K562 (cell line): ENCODE data around the gene DSG2. TPM values are rescaled to one million over a fixed set of nuclear protein-coding genes. Genes with fewer than 3 reads are reported as not detected.

Experiments
- ARID1B ChIP-seq: fragments of 450-650 bp; IDR thresholded peaks from 2 replicates; pipeline ENCODE4 v1.6.1; 2016; ENCODE audit warnings: antibody characterized with exemption, mild to moderate bottlenecking, inconsistent platforms
- ASH1L ChIP-seq: fragments of 450-650 bp; IDR thresholded peaks from 2 replicates; pipeline ENCODE4 v1.6.1; 2018; ENCODE audit warnings: borderline replicate concordance, mild to moderate bottlenecking, low read depth; ENCODE audit not compliant: partially characterized antibody
- CEBPG ChIP-seq, 3 experiments: fragments of 200-800 bp in 1 of 3; sonication (Bioruptor generic) in 1 of 3; sonication (generic) in 1 of 3; formaldehyde crosslinking in 1 of 3; IDR thresholded peaks in 2 of 3; conservative IDR thresholded peaks in 1 of 3; 2 replicates each; pipeline versions ENCODE4 v1.6.1 to v1.8.0; 2016 to 2022; ENCODE audit warnings: missing compliant biosample characterization in 2 of 3, missing genetic modification characterization in 2 of 3, mild to moderate bottlenecking in 1 of 3, missing genetic modification reagents in 1 of 3
- CHD1 ChIP-seq: fragments of 200-600 bp; sonication (generic); IDR thresholded peaks from one replicate; pipeline ENCODE4 v1.6.1; 2012; ENCODE audit warnings: mild to moderate bottlenecking, moderate library complexity, low read length, inconsistent platforms
- ELF1 ChIP-seq: fragments of 200-800 bp; sonication (Bioruptor generic); IDR thresholded peaks from 2 replicates; pipeline ENCODE4 v1.6.1; 2016; ENCODE audit warnings: missing genetic modification characterization, missing compliant biosample characterization
- EP400 ChIP-seq: fragments of 450-650 bp; IDR thresholded peaks from 2 replicates; pipeline ENCODE4 v1.6.1; 2017; ENCODE audit warnings: antibody characterized with exemption, mild to moderate bottlenecking, moderate library complexity
- HNRNPUL1 ChIP-seq: fragments of 200-400 bp; formaldehyde crosslinking; IDR thresholded peaks from 2 replicates; pipeline ENCODE4 v1.6.1; 2017; ENCODE audit warnings: low read length
- NFIC ChIP-seq: fragments of 450-650 bp; IDR thresholded peaks from 2 replicates; pipeline ENCODE4 v1.6.1; 2017; ENCODE audit warnings: mild to moderate bottlenecking, inconsistent platforms
- ZBTB1 ChIP-seq: sonication (generic); formaldehyde crosslinking; IDR thresholded peaks from 2 replicates; pipeline ENCODE4 v1.8.1; 2023; ENCODE audit warnings: missing genetic modification reagents, low read depth, mild to moderate bottlenecking, borderline replicate concordance
- ZBTB40 ChIP-seq, 2 experiments: fragments of 450-650 bp in 1 of 2; sonication (generic) in 1 of 2; formaldehyde crosslinking in 1 of 2; IDR thresholded peaks; 2 replicates each; pipeline versions ENCODE4 v1.7.1 to v1.9.0; 2016 to 2022; ENCODE audit warnings: inconsistent platforms in 1 of 2, mild to moderate bottlenecking in 1 of 2, missing genetic modification reagents in 1 of 2
- polyA plus RNA-seq, 8 experiments: library from polyadenylated mRNA; depleted of rRNA in 4 of 8; stranded (reverse) in 5 of 8; unstranded in 3 of 8; fragments of >200 nt; fragmentation: Nextera tagmentation in 2 of 8; fragmentation: Illumina TruSeq in 1 of 8; extraction: Ambion mirVana in 2 of 8; extraction: Trizol in 1 of 8; gene quantifications; 2 replicates each; pipeline versions ENCODE4 v1.2.1 to v1.2.3, GENCODE V29; 2011 to 2014; ENCODE audit warnings: inconsistent platforms in 1 of 8, missing spikeins in 1 of 8
- total RNA-seq, 7 experiments: library from RNA; depleted of rRNA in 6 of 7; stranded (reverse); fragments of >200 nt in 6 of 7; fragmentation: Illumina TruSeq in 2 of 7; extraction: Trizol in 2 of 7; gene quantifications; 2 replicates each; pipeline versions ENCODE4 v1.2.1 to v1.2.3, GENCODE V29; 2011 to 2021; ENCODE audit warnings: low replicate concordance in 1 of 7
- TF ChIP-seq, protein P1 (sequence below): sonication (generic); formaldehyde crosslinking; IDR thresholded peaks from 2 replicates; pipeline ENCODE4 v1.8.0; 2022; ENCODE audit warnings: mild to moderate bottlenecking, missing genetic modification reagents

DSG2 gene
- total and polyA plus RNA-seq, 9 of the 15 experiments (the other 6 are each of a cell fraction or from before 2014, with no cell fraction given): 16.9 to 68.6 (median 41.3) TPM

DNA sequence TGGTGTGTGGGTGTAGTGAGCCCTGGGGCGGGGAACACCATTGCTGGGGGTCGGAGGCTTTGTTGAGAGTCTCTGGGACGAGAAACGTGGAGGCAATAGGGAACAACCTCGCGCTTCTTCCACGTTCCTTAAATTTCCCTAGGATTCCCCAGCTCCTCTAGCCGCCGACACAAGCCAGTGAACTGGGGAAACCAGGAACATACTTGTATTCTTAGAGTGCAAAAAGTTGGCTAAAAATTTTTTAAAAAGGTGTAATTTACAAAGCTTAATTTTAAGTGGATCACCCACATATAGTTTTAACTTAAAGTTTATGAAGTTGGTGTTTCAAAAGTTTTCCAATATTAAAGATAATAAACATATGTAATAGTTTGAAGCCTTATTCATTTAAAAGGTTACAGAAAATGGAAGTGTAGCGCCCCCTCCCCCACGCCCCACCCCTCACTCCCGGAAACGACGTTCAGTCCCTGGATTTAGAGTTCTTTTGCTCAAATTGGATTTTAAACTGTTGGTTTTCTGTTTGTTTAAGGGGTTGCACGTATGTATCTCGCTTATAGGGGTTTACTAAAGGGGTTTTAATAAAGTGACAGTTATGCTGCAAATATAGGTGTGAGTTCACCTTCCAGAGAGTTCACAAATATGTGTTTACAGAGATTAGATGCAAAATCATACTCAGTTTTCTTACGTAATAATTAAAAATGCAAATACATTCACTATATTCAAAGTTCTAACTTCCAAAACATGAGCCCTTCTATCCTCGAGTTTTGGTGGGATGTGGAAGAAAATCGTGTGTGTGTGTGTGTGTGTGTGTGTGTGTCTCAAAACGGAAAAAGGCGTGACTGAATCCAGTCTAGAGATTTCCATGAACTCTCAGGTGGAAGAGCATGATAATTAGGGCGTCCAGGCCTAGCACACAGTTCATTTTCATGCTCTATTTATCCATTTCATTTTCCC lies 872 bp downstream of the DSG2 start (continued):
- TF ChIP-seq, protein P1, sequence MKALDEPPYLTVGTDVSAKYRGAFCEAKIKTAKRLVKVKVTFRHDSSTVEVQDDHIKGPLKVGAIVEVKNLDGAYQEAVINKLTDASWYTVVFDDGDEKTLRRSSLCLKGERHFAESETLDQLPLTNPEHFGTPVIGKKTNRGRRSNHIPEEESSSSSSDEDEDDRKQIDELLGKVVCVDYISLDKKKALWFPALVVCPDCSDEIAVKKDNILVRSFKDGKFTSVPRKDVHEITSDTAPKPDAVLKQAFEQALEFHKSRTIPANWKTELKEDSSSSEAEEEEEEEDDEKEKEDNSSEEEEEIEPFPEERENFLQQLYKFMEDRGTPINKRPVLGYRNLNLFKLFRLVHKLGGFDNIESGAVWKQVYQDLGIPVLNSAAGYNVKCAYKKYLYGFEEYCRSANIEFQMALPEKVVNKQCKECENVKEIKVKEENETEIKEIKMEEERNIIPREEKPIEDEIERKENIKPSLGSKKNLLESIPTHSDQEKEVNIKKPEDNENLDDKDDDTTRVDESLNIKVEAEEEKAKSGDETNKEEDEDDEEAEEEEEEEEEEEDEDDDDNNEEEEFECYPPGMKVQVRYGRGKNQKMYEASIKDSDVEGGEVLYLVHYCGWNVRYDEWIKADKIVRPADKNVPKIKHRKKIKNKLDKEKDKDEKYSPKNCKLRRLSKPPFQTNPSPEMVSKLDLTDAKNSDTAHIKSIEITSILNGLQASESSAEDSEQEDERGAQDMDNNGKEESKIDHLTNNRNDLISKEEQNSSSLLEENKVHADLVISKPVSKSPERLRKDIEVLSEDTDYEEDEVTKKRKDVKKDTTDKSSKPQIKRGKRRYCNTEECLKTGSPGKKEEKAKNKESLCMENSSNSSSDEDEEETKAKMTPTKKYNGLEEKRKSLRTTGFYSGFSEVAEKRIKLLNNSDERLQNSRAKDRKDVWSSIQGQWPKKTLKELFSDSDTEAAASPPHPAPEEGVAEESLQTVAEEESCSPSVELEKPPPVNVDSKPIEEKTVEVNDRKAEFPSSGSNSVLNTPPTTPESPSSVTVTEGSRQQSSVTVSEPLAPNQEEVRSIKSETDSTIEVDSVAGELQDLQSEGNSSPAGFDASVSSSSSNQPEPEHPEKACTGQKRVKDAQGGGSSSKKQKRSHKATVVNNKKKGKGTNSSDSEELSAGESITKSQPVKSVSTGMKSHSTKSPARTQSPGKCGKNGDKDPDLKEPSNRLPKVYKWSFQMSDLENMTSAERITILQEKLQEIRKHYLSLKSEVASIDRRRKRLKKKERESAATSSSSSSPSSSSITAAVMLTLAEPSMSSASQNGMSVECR (CRISPR knock-in tag): 0 out of 2 replicates have a peak, but pooled peaks have one; percentile 2
- TF ChIP-seq ELF1 (tag) (peak; percentile 31; the same call in 1 of the 2 replicates), EP400 (no peak; the same call in 1 of the 2 replicates), ASH1L (peak; percentile 31), HNRNPUL1 (no peak), ARID1B (peak; percentile 44; the same call in 1 of the 2 replicates), ZBTB40 (IDR thresholded peaks at IDR 0.05) (0 out of 2 replicates have a peak, but pooled peaks have one; percentile 24), ZBTB40 (CRISPR knock-in tag; IDR thresholded peaks at IDR 0.05) (no peak), NFIC (0 out of 2 replicates have a peak, but pooled peaks have one; percentile 5), CEBPG (CRISPR knock-in tag; IDR thresholded peaks at IDR 0.05) (no peak), CEBPG (tag; conservative IDR thresholded peaks at IDR 0.05 in 1 of 2, IDR thresholded peaks at IDR 0.05 in 1 of 2) (peak; percentile 36 to 43; a peak in 3 of 4 replicates), ZBTB1 (no peak), CHD1 (no peak)
